Parathyroid adenoma (tissue), 2 donors: ENCODE measurements around the gene SPEF2.

Experiments used
- H2AFZ ChIP-seq: fragments of 300-600 bp; sonication (generic); one replicate; pipeline ENCODE4 v1.7.0; 2017; ENCODE audit warnings: antibody characterized with exemption, mild to moderate bottlenecking
- H3K27ac ChIP-seq: fragments of 300-600 bp; sonication (generic); one replicate; pipeline ENCODE4 v1.7.0; 2017
- H3K27me3 ChIP-seq: fragments of 300-600 bp; sonication (generic); one replicate; pipeline ENCODE4 v1.7.0; 2017; ENCODE audit warnings: low read length; ENCODE audit not compliant: control insufficient read depth, insufficient read depth
- H3K36me3 ChIP-seq: fragments of 300-600 bp; sonication (generic); one replicate; pipeline ENCODE4 v1.7.0; 2017; ENCODE audit warnings: low read length; ENCODE audit not compliant: control insufficient read depth, insufficient read depth
- H3K4me1 ChIP-seq: fragments of 300-600 bp; sonication (generic); one replicate; pipeline ENCODE4 v1.7.0; 2017; ENCODE audit warnings: control low read depth
- H3K4me2 ChIP-seq: fragments of 300-600 bp; sonication (generic); one replicate; pipeline ENCODE4 v1.7.0; 2017; ENCODE audit warnings: low read length
- H3K4me3 ChIP-seq: fragments of 300-600 bp; sonication (generic); one replicate; pipeline ENCODE4 v1.7.0; 2017; ENCODE audit warnings: low read depth, low read length
- H3K79me2 ChIP-seq: fragments of 300-600 bp; sonication (generic); one replicate; pipeline ENCODE4 v1.7.0; 2017; ENCODE audit warnings: control low read depth
- H3K9ac ChIP-seq: fragments of 300-600 bp; sonication (generic); one replicate; pipeline ENCODE4 v1.7.0; 2017; ENCODE audit warnings: mild to moderate bottlenecking
- H3K9me3 ChIP-seq: fragments of 300-600 bp; sonication (generic); one replicate; pipeline ENCODE4 v1.7.0; 2017; ENCODE audit warnings: low read length; ENCODE audit not compliant: control insufficient read depth
- CTCF ChIP-seq: fragments of 300-600 bp; sonication (generic); IDR thresholded peaks from one replicate; pipeline ENCODE4 v1.7.0; 2017; ENCODE audit warnings: antibody characterized with exemption, mild to moderate bottlenecking
- donor health status: primary hyperparathyroidism.

SPEF2 gene

GRCh38 chr5:35850967-35851680, 233.5 kb downstream of the SPEF2 start:
- Histone ChIP-seq H3K4me1 (peaks cover 13% of the 10 kb centered on the region), H3K79me2 (no peaks in the 10 kb centered on the region), H3K4me2 (no peak overlapping the region), H3K9me3 (no peaks in the 10 kb centered on the region), H3K27me3 (no peaks in the 10 kb centered on the region), H3K27ac (no peak overlapping the region), H3K9ac (no peak overlapping the region), H3K36me3 (no peaks in the 10 kb centered on the region), H3K4me3 (no peak overlapping the region), H2AFZ (no peak overlapping the region)
- no peak for TF ChIP-seq CTCF

GRCh38 chr5:35852084-35852734, 234.5 kb downstream of the SPEF2 start:
- Histone ChIP-seq H3K27ac (no peak overlapping the region), H3K9me3 (no peaks in the 10 kb centered on the region), H3K9ac (no peak overlapping the region), H3K4me2 (no peak overlapping the region), H3K27me3 (no peaks in the 10 kb centered on the region), H3K36me3 (no peaks in the 10 kb centered on the region), H3K79me2 (no peaks in the 10 kb centered on the region), H2AFZ (no peak overlapping the region), H3K4me1 (peaks cover 13% of the 10 kb centered on the region), H3K4me3 (no peak overlapping the region)
- no peak for TF ChIP-seq CTCF

GRCh38 chr5:35852773-35853172, 235.1 kb downstream of the SPEF2 start:
- Histone ChIP-seq H2AFZ (no peak overlapping the region), H3K4me1 (peaks cover 13% of the 10 kb centered on the region), H3K4me3 (no peak overlapping the region), H3K27me3 (no peaks in the 10 kb centered on the region), H3K9me3 (no peaks in the 10 kb centered on the region), H3K4me2 (no peak overlapping the region), H3K9ac (no peak overlapping the region), H3K36me3 (no peaks in the 10 kb centered on the region), H3K79me2 (no peaks in the 10 kb centered on the region), H3K27ac (no peak overlapping the region)
- no peak for TF ChIP-seq CTCF

GRCh38 chr5:35853631-35854030, 236.0 kb downstream of the SPEF2 start:
- Histone ChIP-seq H3K36me3 (no peaks in the 10 kb centered on the region), H3K27me3 (no peaks in the 10 kb centered on the region), H3K27ac (no peak overlapping the region), H3K9me3 (no peaks in the 10 kb centered on the region), H3K4me2 (no peak overlapping the region), H3K4me1 (peaks cover 13% of the 10 kb centered on the region), H3K79me2 (no peaks in the 10 kb centered on the region), H3K9ac (no peak overlapping the region), H2AFZ (no peak overlapping the region), H3K4me3 (no peak overlapping the region)
- no peak for TF ChIP-seq CTCF

GRCh38 chr5:35854248-35854647, 236.6 kb downstream of the SPEF2 start:
- Histone ChIP-seq H3K27me3 (no peaks in the 10 kb centered on the region), H3K9ac (no peak overlapping the region), H3K27ac (no peak overlapping the region), H3K9me3 (no peaks in the 10 kb centered on the region), H2AFZ (no peak overlapping the region), H3K4me1 (peaks cover 13% of the 10 kb centered on the region), H3K79me2 (no peaks in the 10 kb centered on the region), H3K4me2 (no peak overlapping the region), H3K36me3 (no peaks in the 10 kb centered on the region), H3K4me3 (no peak overlapping the region)
- TF ChIP-seq CTCF: no peak
